Tibial artery (tissue), 4 donors: ENCODE measurements around the gene MICAL3.
"Not testable (repeated sequence)": the region's sequence is repeated elsewhere in the genome, so short reads cannot be mapped to it uniquely, and the experiment has no call there.

Experiments used
- DNase-seq, 2 donors: peaks; one replicate each; pipeline ENCODE4 v3.0.0-alpha.2; 2019
- H3K27ac ChIP-seq, 2 donors: fragments of 200-600 bp; sonication (generic) in 1 of 2; 1 replicate in 1 of 2; 2 replicates in 1 of 2; pipeline ENCODE4 v1.5.1; 2018 to 2019; ENCODE audit warnings: mild to moderate bottlenecking in 1 of 2
- H3K27me3 ChIP-seq, 2 donors: fragments of 200-600 bp; sonication (generic) in 1 of 2; one replicate each; pipeline versions ENCODE4 v1.5.1 to v1.6.0; 2016 to 2019
- H3K36me3 ChIP-seq, 3 donors: fragments of 200-600 bp; sonication (generic) in 2 of 3; one replicate each; pipeline ENCODE4 v1.5.1; 2016 to 2019; ENCODE audit warnings: mild to moderate bottlenecking in 2 of 3
- H3K4me1 ChIP-seq, 4 donors: fragments of 200-600 bp; sonication (generic) in 2 of 4; 1 replicate in 3 of 4; 2 replicates in 1 of 4; pipeline ENCODE4 v1.5.1; 2016 to 2019
- H3K4me3 ChIP-seq, 2 donors: fragments of 200-600 bp; sonication (generic) in 1 of 2; 1 replicate in 1 of 2; 2 replicates in 1 of 2; pipeline ENCODE4 v1.5.1; 2018 to 2019; ENCODE audit warnings: mild to moderate bottlenecking in 2 of 2
- H3K9me3 ChIP-seq, 3 donors: fragments of 200-600 bp; sonication (generic) in 1 of 3; one replicate each; pipeline ENCODE4 v1.5.1; 2016 to 2019
- CTCF ChIP-seq, 2 experiments: fragments of 200-600 bp in 1 of 2; fragments of 450-650 bp in 1 of 2; IDR thresholded peaks; one replicate each; pipeline ENCODE4 v1.5.1; 2017 to 2019; ENCODE audit warnings: antibody characterized with exemption in 2 of 2, mild to moderate bottlenecking in 1 of 2, moderate library complexity in 1 of 2
- intact Hi-C: fragments of 100-400 bp; cut with DNase I; formaldehyde crosslinking; loops from one replicate; pipeline ENCODE4 v1.15.0; 2023; ENCODE audit warnings: low total_unique reads

Gene MICAL3

GRCh38 chr22:17994424-17995108 lies 29.8 kb downstream of the MICAL3 start:
- no peak for DNase-seq
- Histone ChIP-seq H3K4me3 (no peak overlapping the region), H3K27ac (no peak overlapping the region), H3K27me3 (no peaks in the 10 kb centered on the region), H3K36me3 (no peaks in the 10 kb centered on the region), H3K9me3 (no peaks in the 10 kb centered on the region), H3K4me1 (peaks cover 0 to 74% (median 28%) of the 10 kb centered on the region in 4 donors)
- TF ChIP-seq CTCF (IDR thresholded peaks at IDR 0.05): no peak
- intact Hi-C loops: no loop called here

- not testable (repeated sequence) for H3K36me3 ChIP-seq
These were observed 31.4 kb downstream of the MICAL3 start for GRCh38 chr22:17992976-17993375.

GRCh38 chr22:17991992-17992391 lies 32.4 kb downstream of the MICAL3 start:
- H3K4me3 ChIP-seq, H3K27me3 ChIP-seq, DNase-seq, intact Hi-C loops, H3K9me3 ChIP-seq, H3K36me3 ChIP-seq, H3K27ac ChIP-seq: not testable (repeated sequence)
- peaks cover 0 to 73% (median 34%) of the 10 kb centered on the region in 4 donors for H3K4me1 ChIP-seq

More at GRCh38 chr22:17992976-17993375, 31.4 kb downstream of the MICAL3 start:
- intact Hi-C loops, H3K27me3 ChIP-seq, H3K4me3 ChIP-seq, H3K9me3 ChIP-seq, DNase-seq, H3K27ac ChIP-seq: not testable (repeated sequence)
- H3K4me1 ChIP-seq: peaks cover 0 to 76% (median 35%) of the 10 kb centered on the region in 4 donors

- H3K36me3 ChIP-seq: no peaks in the 10 kb centered on the region
These were observed 33.4 kb downstream of the MICAL3 start for GRCh38 chr22:17990942-17991341.

GRCh38 chr22:17990147-17990546 lies 34.2 kb downstream of the MICAL3 start:
- Histone ChIP-seq H3K27ac (no peak overlapping the region), H3K36me3 (no peaks in the 10 kb centered on the region), H3K27me3 (no peaks in the 10 kb centered on the region), H3K4me3 (no peak overlapping the region), H3K4me1 (peaks cover 0 to 87% (median 36%) of the 10 kb centered on the region in 4 donors), H3K9me3 (no peaks in the 10 kb centered on the region)
- no peak for DNase-seq
- TF ChIP-seq CTCF (IDR thresholded peaks at IDR 0.05): no peak
- intact Hi-C loops: no loop called here

More at GRCh38 chr22:17990942-17991341, 33.4 kb downstream of the MICAL3 start:
- no peak for TF ChIP-seq CTCF (IDR thresholded peaks at IDR 0.05)
- H3K27ac ChIP-seq: no peak overlapping the region
- DNase-seq: no peak
- H3K9me3 ChIP-seq: no peaks in the 10 kb centered on the region
- no peaks in the 10 kb centered on the region for H3K27me3 ChIP-seq
- peaks cover 0 to 79% (median 34%) of the 10 kb centered on the region in 4 donors for H3K4me1 ChIP-seq
- intact Hi-C loops: no loop called here
- H3K4me3 ChIP-seq: no peak overlapping the region

- Histone ChIP-seq H3K4me3 (no peak overlapping the region), H3K27ac (no peak overlapping the region), H3K36me3 (no peaks in the 10 kb centered on the region), H3K9me3 (no peaks in the 10 kb centered on the region), H3K27me3 (no peaks in the 10 kb centered on the region), H3K4me1 (peaks cover 0 to 85% (median 32%) of the 10 kb centered on the region in 4 donors)
- TF ChIP-seq CTCF (IDR thresholded peaks at IDR 0.05): no peak
- intact Hi-C loops: loop anchor here (5.0 kb wide), 1 partner anchor 37 kb away; no protein-coding TSS in a partner anchor
- no peak for DNase-seq
These were observed 35.4 kb downstream of the MICAL3 start for GRCh38 chr22:17988800-17989513.
